GM18517 (cell line): ENCODE data around the gene CTNNA2.

Experiments
- ATAC-seq: cut with Tn5 transposase; IDR thresholded peaks from one replicate; pipeline ENCODE4 v1.9.1; 2021; ENCODE audit warnings: mild to moderate bottlenecking, moderate library complexity; ENCODE audit not compliant: unreplicated experiment

Gene CTNNA2

DNA sequence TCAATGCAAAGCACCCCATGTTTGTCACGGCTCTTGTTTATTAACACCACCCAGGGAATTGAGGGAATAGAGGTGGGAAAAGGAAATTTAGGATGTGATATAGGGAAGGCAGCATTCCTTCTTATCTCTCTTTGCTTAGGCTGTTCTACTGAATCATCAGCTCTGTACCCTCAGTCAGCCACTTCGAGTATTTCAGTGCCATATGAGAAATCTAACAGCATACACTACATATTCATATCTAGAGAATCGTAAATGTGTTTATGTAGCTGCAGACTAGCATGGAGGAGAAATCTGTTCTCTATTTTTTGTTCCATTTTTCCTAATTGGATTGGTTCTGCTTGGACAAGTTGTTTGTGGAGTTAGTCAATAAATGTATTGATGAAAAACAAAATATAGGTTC lies 187.8 kb downstream of the CTNNA2 start:
- no peak for ATAC-seq

DNA sequence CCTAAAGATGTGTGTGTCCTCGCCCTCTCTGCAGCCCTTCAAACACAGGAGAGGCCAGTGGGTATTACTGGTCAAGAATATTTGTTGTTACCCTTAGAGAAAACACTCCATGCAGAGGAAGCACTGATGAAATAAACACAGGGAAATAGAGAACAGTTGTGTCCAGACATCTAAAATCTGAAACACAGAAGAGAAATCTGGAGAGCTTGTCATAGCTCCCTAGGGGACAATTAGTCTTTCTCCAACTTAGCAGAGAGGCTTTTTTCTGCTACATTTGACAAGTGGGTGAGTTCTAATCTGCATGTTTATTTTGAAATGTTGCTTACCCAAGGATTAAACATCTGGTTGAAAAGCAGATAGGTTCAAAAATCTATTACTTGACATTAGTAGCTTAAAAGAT lies 190.1 kb downstream of the CTNNA2 start:
- no peak for ATAC-seq

DNA sequence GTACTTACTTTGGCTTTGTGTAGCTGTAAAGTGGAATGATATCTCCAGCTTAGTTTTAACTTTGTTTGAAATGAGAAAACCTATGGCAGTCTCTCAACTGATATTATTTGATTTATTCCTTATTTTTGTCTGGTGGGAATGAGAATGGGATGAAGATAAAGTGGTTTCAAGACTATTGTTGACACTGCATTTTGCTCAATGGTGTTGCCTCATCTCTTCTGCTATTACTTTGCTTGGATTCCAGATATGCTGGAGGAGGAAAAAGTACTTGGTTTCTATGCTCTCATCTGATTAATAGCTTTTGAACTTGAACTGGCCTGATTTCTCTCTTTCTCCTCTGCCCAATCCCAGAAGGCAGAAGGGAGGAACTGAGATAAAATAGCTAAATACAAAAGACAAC lies 198.2 kb downstream of the CTNNA2 start:
- ATAC-seq, result no peak

DNA sequence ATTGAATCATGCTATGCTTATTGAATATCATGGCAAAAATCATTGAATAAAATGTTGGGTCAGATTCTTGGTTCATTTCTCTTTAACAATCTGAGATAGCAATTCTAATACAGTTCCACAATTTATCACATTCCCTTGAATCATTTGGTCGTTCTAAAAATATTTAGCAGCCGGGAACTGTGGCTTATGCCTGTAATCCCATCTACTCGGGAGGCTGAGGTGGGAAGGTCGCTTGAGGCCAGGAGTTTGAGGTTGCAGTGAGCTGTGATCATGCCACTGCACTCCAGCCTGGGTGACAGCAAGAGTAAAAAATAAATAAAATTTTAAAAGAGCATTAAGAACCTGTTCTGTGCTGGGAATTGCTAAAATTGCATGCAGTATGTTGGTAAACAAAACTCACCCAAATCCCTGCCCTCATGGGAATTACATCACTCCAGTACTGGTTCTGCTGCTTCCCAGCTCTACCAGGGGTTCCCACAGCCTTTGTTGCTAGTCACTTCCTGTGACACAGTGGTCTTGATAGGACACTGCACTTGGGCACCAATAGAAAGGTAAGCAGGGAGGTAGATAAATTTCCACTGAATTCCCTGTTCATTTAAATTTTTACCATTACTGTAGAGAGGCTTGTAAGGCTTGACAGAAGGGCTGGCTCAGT lies 200.4 kb downstream of the CTNNA2 start:
- no peak for ATAC-seq

DNA sequence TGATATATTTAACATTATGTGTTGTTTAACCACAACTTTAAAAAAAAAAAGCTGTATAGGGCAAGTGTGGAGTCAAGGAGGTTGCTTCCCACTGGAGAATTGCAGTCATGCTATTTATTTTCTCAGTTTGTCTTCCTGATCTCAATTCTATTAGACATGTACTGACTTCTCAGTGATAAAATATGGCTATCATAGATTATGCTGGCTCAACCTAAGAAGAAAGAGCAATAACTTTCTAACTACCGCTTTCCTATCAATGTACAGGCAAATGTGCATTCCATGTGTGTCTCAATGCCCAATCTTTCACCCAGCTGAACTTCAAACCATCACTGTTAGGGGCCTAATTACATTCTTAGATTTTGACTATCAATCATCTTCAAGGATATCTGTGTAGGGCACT lies 201.4 kb downstream of the CTNNA2 start:
- no peak for ATAC-seq

DNA sequence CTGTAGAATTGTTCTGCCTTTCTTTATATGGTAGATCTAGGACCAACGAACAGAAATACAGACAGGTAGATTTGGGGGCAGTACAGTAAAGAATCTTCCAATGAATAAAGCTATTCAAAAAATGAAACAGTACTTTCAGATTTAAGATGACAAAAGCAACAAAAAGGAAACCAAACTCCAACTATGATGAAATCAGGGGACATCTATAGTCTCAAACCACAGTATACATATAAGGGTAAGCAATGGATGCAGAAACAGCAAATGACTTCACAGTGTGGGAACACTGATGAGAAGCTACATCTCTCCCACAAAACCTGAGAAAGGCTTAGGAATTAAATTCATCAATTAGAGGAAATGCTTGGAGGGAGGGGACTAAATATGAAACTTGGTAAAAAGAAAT lies 202.5 kb downstream of the CTNNA2 start:
- ATAC-seq, result no peak

DNA sequence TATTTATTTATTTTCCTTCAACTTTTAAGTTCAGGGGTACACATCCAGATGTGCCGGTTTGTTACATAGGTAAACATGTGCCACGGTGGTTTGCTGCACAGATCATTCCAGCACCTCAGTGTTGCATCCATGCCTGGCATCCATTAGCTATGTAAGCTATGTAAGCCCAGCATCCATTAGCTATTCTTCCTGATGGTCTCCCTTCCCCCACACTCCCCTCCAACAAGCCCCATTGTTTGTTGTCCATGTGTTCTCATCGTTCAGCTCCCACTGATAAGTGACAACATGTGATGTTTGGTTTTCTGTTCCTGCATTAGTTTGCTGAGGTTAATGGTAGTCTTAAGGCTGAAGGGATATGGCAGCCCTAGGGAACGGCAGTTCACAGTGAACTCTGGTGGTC lies 203.4 kb downstream of the CTNNA2 start:
- ATAC-seq, result no peak

DNA sequence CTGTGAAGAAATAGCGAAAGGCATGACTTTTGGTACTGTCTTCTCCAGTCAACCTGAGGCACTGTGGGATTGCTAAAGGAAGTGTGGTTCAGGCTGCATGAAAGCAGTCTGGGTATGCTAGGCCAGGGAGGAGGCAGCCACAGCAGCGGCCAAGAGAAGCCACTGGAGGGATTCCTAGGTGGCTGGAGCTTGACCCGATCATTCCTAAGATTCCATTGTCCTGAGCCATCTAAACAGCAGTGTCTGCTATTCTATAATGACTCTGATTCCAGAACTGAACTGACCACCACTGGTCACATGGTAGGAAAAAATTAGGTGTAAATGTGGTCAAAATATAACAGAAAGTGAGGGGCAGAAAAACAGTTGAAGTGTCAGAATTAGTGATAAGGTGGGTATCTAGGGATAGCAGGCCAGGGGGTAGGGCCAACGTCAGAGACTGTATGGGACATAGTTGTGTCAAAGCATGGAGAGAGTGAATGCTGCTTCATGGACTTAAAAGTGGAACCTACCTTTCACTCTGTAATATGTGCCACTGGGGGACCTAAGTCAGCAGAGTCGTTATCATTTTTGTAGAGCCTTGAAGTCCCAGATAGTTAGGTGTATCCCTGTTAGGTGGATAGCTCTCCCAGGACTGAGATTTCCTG lies 204.6 kb downstream of the CTNNA2 start:
- no peak for ATAC-seq

DNA sequence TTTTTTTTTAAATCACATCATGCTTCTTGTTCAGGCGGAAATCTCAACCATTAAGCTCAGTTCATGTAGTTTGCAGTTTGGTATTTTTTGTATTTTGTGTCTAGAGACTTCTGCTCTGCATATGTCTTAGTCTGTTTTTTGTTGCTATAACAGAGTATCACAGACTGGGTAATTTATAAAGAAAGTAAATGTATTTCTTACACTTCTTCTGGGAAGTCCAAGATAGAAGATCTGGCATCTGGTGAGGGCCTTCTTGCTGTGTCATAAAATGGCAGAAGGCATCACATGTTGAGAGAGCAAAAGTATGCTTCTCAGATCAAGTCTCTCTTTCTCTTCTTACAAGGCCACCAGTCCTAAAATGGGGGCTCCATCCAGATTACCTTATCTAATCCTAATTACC lies 208.2 kb downstream of the CTNNA2 start:
- ATAC-seq, result no peak

DNA sequence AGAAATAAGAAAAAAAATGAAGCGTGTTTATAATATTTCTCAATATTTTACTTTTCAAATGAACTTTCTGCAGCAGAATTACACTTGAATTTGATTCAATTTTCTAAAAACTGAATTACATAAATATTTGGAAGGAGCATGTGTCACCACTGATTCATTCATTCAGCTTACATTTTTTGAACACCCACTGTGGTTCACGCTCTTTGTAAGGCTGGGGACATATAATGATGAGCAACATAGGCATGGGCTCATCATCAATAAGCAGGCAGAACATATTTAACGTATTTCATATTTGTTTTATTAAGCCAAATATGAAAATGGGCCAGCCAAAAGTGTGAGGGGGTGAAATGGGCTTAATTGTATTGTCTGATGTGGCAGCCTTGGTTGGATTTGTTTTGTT lies 209.1 kb downstream of the CTNNA2 start:
- ATAC-seq, result no peak

DNA sequence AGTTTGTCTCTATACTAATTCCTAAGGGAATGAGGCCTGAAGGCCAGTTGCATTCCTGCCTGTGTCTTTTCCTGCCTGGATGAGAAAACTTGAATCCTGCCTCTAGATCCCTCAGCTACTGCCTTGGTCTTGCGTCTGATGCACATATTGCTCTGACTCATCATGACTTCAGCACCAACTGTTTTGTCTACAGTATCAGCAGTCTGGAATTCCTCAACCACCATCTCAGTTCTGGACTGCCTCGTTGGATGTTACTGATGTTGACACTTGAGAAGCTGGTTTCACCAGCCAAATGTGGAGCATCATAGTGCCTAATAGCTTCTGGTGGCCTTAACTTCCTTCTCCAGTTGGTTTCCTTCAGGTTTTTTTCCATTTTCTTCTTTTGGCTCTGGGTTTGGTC lies 211.0 kb downstream of the CTNNA2 start:
- ATAC-seq, result no peak

DNA sequence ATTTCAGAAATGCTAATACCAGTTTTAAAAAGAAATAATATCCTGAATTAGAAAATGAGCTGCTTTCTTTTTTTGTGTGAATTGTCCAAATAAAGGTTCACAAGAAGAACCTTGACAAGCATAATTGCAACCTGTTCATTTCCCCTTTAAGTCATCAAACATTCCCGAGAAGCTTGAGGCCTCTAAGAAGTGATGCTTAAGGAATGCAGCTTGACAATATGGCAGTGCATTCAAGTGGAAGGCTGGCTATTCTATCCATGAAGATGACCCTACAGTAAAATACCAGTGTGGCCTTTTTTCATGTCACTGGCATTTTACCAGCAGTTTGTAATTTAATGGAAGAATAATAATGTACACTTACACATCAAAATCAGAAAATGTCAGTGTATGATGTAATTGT lies 216.7 kb downstream of the CTNNA2 start:
- ATAC-seq, result no peak

DNA sequence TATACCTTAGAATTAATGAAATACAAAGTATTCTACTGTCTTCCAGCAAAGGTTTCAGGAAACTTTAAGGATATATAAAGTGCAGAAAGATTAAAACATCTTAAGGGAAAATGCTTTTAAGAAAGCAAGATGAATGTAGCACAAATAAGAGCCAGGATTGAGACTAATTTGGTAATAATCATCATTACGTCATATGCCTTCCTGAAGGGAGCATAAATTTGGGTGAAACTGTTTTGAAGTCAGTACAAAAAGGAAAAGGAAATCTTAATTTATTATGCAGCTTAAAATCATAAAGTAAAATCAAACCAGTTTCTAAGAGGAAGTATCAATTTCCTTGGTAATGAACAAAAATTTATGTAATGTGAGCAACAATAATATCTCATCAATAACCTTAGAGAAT lies 221.7 kb downstream of the CTNNA2 start:
- ATAC-seq, result no peak

DNA sequence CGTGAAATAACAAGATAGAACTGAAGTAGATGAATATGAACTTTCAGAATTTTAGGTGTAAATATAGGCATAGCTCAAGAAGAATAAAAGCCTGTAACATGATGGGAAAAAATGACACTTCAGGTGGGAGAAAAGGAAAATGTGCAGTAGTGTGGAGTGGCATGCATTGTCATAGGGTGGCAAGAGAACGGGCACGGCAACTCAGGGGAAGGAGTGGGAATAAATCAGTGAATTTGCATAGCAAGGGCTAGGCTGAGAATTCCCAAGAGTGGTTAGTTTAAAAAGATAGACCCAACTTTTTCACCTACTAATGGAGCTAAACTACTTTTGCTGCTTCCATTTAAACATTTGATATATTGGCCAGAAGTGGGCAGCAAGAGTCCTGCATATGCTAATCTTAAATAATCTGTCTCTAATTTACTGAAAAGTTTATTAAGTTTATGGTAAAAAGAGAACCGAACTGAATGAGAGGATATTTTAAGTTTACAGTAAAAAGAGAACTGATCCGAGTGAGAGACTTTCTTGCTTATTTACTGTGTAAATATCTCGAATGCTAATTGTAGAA lies 228.1 kb downstream of the CTNNA2 start:
- no peak for ATAC-seq

DNA sequence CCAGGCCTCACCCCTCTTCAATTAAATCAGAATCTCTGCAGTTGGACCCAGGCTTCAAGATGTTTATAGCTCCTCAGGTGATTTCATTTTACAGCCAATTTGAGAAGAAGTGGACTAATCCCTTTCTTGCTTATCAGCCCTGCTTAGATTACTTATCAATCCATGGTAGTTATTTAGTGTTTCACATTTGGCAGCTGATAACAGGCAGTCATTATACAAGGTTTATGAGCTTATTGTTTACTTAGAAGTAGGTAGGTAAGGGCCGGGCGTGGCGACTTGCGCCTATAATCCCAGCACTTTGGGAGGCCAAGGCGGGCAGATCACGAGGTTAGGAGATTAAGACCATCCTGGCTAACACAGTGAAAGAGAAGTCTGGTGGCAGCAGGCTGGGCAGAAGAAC lies 237.5 kb downstream of the CTNNA2 start:
- ATAC-seq, result no peak

DNA sequence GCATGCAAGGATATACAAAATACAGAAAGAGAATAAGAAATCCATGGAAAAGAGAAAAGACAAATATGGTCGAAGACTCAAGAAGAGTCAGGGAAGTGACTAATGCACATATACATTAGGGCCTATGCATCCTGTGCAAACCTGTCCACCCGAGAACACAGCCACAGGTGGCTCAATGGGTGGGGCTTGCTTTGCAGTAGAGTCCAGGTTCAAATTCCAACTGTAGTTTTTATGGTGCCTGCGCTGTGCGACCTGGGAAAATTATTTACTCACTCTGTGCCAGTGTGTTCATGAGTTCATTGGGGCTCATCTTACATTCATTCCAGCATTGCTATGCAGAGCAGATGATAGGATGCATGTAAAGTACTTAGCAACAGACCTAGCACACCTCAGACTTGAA lies 244.7 kb downstream of the CTNNA2 start:
- no peak for ATAC-seq

DNA sequence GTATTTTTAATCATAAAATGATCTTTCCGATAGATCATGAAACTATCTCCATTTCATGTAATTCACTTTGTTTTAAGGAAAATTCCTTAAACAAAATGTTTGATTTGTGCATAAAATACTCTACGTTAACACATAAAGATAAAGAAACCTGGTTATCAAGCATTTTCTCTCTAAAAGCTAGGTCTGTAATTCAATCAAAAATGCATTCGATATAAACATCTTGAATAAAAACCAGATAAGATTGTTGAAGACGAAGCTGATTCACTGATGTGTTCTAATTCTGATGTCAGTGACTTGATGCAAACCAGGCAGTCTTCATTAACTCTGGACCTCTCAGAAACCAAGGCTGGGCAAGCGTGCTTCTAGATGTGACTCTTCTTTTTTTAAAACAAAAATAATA lies 245.2 kb downstream of the CTNNA2 start:
- ATAC-seq, result no peak

DNA sequence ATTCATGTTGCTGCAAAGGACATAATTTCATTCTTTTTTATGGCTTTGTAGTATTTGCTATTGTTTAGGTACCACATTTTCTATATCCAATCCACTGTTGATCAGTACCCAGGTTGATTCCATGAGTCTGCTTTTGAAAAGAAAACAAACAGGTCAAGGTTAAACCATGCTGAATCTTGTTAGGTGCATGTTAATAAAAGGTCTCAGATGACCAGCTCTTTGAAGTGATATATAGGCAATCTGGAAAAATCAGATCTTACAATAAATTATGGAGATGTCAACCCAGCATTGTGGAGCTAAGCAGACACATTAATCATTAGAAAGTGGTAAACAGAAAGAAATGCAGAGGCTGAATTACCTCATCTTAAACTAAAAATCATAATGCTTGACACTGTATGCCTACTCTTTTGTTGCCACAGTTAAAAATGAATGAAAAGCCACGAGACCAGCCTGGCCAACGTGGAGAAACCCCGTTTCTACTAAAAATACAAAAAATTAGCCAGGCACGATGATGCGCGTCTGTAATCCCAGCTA lies 246.0 kb downstream of the CTNNA2 start:
- no peak for ATAC-seq

DNA sequence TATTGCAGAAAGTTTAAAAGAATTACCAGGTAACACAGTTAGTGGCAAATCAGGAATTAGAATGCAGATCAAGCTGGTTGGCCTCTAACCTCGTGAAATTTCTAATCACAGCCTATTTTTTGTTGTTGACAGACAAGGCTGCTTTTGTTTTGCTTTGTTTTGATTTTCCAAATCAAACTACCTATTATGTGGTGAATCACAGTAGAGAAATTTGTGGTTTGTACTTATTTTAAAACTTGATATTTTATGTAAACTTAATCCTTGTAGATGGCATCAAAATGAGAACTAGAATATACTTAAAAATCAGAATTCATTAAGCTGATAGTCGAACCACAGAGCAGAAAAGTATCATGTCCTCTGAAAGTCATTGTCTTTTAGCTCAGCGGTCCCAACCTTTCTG lies 258.1 kb downstream of the CTNNA2 start:
- no peak for ATAC-seq

DNA sequence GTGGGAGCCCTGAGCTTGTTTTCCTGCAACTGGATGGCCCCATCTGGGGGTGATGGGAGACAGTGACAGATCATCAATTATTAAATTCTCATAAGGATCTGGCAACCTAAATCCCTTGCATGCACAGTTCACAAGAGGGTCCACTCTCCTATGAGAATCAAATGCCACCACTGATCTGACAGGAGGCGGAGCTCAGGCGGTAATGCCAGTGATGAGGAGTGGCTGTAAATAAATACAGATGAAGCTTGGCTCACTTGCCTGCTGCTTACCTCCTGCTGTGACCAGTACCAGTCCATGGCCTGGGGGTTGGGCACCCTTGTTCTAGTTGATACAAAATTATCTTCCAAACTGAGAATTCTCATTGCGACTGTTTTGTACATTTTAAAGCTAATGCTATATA lies 258.6 kb downstream of the CTNNA2 start:
- no peak for ATAC-seq

DNA sequence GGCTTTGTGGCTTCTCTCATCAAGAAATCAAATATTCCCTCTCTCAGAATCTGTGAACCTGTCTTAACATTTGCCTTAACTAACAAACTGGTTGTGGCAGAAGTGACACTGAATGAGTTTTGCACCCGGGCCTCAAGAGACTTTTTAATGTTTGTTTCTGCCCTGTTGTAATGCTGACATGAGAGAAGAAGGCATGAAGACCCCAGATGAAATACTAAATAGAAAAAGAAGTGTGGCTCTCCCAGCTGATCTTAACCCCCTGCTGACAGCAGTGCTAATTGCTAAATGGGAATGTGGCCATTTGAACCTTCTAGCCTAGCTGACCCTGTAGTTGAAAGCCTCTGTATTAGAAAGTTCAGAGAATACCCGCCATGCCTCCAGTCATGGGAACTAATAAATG lies 261.2 kb downstream of the CTNNA2 start:
- ATAC-seq, result no peak

DNA sequence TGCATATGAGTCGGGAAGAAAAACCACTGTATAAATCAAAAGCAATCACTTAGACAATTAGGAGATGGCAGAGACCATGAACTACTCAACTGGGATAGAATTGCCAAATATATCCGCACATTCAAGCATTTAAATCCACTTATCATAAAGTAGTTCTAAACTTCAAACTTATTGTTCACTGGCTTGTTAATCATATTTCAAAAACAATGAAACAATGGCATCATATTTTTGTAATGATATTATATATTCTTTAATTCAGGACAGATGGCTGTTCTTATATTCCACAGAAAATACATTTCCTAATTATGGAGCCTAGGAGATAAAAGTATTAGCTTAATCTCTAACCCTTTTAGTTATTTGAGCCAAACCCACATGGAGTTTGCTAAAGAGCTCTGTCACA lies 263.6 kb downstream of the CTNNA2 start:
- no peak for ATAC-seq

DNA sequence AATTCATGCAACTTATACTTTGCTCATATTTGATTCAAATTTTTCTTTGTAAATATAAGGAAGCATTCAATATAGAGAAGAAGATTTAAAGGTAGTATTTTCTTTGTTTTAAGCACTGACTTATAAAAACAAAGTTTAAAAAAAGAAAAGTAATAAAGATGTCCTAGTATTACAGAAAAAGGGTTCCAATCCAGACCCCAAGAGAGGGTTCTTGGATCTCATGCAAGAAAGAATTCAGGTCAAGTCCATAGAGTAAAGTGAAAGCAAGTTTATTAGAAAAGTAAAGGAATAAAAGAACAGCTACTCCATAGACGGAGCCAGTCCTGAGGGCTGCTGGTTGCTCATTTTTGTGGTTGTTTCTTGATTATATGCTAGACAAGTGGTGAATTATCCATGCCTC lies 267.9 kb downstream of the CTNNA2 start:
- ATAC-seq, result no peak
